GM12892 (cell line): ENCODE results near the gene ERVFRD-1.

Source experiments
- POLR2A ChIP-seq: IDR thresholded peaks from 2 replicates; pipeline ENCODE4 v1.6.1; 2011; ENCODE audit warnings: low read depth, low read length, control low read depth
- POLR2AphosphoS5 ChIP-seq: IDR thresholded peaks from 2 replicates; pipeline ENCODE4 v1.6.1; 2011; ENCODE audit warnings: low read depth, low read length, control low read depth

DNA sequence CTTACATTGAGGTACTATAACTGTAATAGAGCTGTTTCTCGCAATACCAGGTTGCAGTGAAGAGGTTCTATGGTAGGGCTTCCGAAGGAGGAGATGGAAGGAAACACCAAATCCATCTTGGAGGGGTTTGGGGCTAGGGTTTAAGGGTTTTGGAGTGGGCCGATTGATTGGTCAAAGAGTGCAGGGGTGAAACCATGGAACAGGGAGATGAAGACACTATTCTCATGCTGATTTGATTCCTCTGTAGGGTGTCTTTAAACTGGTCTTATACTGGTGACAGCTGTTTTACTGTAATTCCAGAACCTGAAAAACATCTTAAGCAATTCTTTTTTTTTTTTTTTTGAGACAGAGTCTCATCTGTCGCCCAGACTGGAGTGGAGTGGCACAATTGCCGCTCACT, 10.1 kb downstream of the ERVFRD-1 start:
- TF ChIP-seq POLR2A (no peak), POLR2AphosphoS5 (no peak)
